Memory B cell (primary cell): Measurements from ENCODE around the gene HORMAD2.

Experiments used
- ATAC-seq: fragments of 150-1000 bp; cut with Tn5 transposase; 2 replicates; pipeline ENCODE4 v1.10.0; 2021; ENCODE audit warnings: low read depth, mild to moderate bottlenecking, moderate library complexity
- DNase-seq, 2 donors: peaks; one replicate each; pipeline ENCODE4 v3.0.0; 2022; ENCODE audit warnings: low spot score in 2 of 2
- H3K27ac Mint-ChIP-seq: one replicate; pipeline ENCODE4 v1.8.0; 2022; ENCODE audit warnings: mild to moderate bottlenecking, moderate library complexity, mixed read lengths
- H3K27me3 Mint-ChIP-seq: one replicate; pipeline ENCODE4 v1.8.0; 2022; ENCODE audit warnings: mixed read lengths
- H3K36me3 Mint-ChIP-seq: one replicate; pipeline ENCODE4 v1.8.0; 2022; ENCODE audit warnings: mild to moderate bottlenecking, mixed read lengths
- H3K4me1 Mint-ChIP-seq: one replicate; pipeline ENCODE4 v1.8.0; 2022; ENCODE audit warnings: mixed read lengths
- H3K4me3 Mint-ChIP-seq: one replicate; pipeline ENCODE4 v1.8.0; 2022; ENCODE audit warnings: mild to moderate bottlenecking, moderate library complexity, mixed read lengths
- H3K9me3 Mint-ChIP-seq: one replicate; pipeline ENCODE4 v1.8.0; 2022; ENCODE audit warnings: mixed read lengths

The HORMAD2 gene

DNA sequence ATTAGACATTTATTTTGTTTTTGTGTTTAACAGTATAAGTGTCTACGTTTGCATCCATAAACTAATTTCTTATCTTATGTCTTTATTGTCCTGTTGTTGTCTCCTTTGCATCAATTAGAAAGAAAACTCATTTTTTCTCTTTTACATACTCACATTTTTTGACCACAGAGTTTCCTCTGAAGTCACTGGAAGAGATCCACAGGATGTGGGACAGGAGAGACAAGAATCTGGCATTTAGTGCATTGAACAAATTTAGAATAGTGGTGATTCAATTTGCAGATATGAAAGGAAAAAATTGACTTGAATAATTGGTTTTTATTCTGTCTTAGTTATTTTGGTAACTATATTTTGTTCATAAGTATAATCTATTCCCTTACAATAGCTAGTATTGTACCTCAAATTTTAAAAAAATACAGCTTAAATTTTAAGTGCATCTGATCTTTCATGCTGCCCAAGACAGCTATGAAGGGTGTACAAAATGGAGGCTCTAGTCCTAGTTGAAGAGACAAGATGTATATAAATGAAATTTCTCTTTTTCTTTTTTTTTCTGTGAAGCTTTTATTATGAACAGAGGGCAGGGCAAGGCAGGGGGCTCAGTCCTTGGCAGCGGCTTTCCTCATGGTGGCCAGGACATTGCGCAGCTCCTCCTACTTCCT lies 24.4 kb downstream of the HORMAD2 start:
- no peak for ATAC-seq

DNA sequence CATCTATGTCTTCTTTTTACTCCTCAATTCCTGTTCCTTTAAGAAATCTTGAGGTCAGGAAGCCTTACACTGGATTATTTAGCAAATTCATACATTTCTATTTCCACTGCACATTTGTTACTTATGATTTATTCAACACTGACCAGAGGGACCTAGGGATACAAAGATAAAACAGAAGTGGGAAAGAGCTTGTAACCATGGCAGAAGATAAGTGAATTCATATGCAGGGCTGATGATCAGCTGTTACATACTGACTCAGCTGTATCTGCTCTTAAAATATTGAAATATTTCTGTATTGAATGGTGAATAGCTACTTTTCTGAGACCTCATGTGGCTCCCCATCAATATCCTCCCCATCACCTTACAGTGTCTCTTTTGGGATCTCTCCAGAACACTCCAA lies 25.2 kb downstream of the HORMAD2 start:
- Mint-ChIP-seq H3K4me1 (peaks cover 5% of the 10 kb centered on the region), H3K4me3 (no peak overlapping the region), H3K36me3 (no peaks in the 10 kb centered on the region), H3K9me3 (no peaks in the 10 kb centered on the region), H3K27ac (no peak overlapping the region), H3K27me3 (peaks cover 5% of the 10 kb centered on the region)
- no peak for DNase-seq
- ATAC-seq: no peak

More for the DNA sequence above, 24.4 kb downstream of the HORMAD2 start:
- Mint-ChIP-seq H3K4me3 (no peak overlapping the region), H3K9me3 (no peaks in the 10 kb centered on the region), H3K4me1 (peaks cover 7% of the 10 kb centered on the region), H3K36me3 (no peaks in the 10 kb centered on the region), H3K27me3 (peaks cover 5% of the 10 kb centered on the region), H3K27ac (no peak overlapping the region)
- no peak for DNase-seq

DNA sequence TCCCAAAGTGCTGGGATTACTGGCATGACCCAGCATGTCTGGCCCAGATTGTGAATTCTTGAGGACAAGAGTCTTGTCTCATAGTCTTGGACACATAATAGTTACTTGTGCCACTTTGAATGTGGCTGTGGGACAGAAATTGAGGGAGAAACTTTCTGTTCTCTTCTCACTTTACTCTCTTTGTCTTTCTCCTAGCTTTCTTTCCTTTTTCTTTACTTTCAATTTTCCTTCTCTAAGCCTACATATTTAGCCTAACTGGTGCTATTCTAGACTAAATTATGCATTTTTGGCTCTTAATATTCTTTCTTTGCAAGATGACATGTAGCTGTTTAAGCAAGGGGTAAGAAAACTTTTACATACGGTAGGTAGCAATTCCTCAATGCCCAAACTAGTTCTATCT lies 33.2 kb downstream of the HORMAD2 start:
- H3K36me3 Mint-ChIP-seq: no peaks in the 10 kb centered on the region
- no peaks in the 10 kb centered on the region for H3K9me3 Mint-ChIP-seq
- no peak overlapping the region for H3K27ac Mint-ChIP-seq
- peaks cover 3% of the 10 kb centered on the region for H3K27me3 Mint-ChIP-seq
- DNase-seq: no peak
- no peak for ATAC-seq
- H3K4me1 Mint-ChIP-seq: peaks cover 2% of the 10 kb centered on the region
- no peak overlapping the region for H3K4me3 Mint-ChIP-seq

DNA sequence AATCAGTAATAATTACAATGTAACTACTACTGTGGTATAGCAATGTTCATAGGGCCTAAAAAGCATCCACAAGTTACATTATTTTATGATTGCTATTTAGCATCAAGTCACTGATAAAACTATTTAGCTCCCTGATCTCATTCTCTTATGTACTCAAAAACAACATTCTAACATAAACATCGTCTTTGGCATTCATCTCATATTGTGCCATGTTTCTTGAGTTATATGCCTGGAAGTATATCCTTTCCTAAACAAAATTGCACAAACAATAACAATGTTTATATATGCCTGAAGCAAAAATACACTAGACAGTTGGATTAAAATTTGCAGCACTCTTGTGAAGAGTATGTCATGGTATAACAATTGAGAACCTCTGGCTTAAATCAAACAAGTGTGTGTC lies 34.1 kb downstream of the HORMAD2 start:
- Mint-ChIP-seq H3K4me1 (no peaks in the 10 kb centered on the region), H3K27ac (no peak overlapping the region), H3K27me3 (peaks cover 2% of the 10 kb centered on the region), H3K9me3 (no peaks in the 10 kb centered on the region), H3K4me3 (no peak overlapping the region), H3K36me3 (no peaks in the 10 kb centered on the region)
- no peak for DNase-seq
- no peak for ATAC-seq

DNA sequence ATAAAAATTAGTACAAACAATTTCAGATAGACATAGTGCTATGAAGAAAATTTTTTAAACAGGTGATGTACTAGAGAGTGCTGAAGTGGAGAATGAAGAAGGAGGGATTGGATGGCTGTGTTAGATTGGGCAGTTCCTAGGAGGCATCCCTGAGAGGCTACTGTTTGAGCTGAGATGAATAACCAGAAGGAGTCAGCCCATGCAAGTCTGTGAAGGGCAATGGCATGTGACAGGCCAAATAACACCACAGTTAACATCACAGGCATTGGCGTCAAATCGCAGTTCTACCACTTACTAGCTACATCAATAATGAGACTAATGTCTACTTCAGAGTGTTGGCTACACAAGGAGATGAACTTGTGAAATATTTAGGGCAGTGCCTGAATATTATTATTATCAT lies 35.4 kb downstream of the HORMAD2 start:
- H3K4me1 Mint-ChIP-seq: no peaks in the 10 kb centered on the region
- H3K27ac Mint-ChIP-seq: no peak overlapping the region
- DNase-seq (no peak), ATAC-seq (no peak)
- no peak overlapping the region for H3K4me3 Mint-ChIP-seq
- H3K36me3 Mint-ChIP-seq: no peaks in the 10 kb centered on the region
- H3K9me3 Mint-ChIP-seq: no peaks in the 10 kb centered on the region
- H3K27me3 Mint-ChIP-seq: peaks cover 4% of the 10 kb centered on the region

DNA sequence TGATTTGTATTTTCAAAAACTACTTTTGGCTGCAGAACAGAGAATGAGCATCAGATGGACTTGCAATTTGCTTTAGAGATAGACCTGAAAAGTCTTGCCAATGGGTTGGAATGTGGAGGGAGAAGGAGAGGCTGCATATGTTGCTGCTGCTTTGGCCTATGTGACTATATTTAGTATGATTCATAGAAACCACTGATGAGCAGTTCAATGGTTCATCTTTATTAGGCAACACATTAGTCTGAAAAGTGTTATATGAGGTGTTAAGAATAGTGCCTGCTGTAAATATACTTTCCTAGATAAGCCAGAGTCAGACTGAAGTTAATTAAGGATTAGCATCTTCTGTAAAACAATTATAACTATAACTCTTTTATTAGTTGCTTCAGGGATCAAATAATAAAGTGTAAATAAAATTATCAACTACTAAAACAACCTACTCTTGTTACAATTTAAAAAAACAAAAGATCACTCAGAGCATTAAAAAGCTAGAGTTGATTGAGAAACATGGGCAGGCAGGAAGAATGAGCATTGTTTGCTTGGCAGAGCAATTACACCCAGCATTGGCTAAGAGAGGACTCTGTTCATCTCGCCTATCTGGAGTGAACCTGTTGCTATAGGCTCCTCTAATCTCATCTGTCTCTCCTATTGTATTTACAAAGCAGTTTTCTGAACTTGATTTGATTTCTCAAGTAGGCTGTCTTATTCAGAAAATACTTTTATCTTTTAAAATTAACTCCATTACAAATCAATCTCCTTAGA lies 36.3 kb downstream of the HORMAD2 start:
- ATAC-seq: no peak
- Mint-ChIP-seq H3K27me3 (peaks cover 4% of the 10 kb centered on the region), H3K36me3 (no peaks in the 10 kb centered on the region), H3K4me3 (no peak overlapping the region), H3K9me3 (no peaks in the 10 kb centered on the region), H3K4me1 (no peaks in the 10 kb centered on the region), H3K27ac (no peak overlapping the region)
- no peak for DNase-seq

DNA sequence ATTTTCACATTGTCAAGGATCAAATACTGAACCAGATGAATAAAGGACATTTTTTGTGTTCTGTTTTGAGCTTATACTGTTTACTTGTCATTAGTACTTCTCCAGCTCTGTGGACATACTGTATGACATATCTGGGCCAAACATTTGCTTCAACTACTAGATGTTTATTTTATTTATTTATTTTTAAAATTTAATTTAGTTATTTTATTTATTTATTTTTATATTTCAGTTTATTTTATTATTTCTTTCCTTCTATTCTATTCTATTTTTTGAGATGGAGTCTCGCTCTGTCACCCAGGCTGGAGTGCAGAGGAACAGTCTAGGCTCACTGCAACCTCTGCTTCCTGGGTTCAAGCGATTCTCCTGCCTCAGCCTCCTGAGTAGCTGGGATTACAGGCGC lies 37.0 kb downstream of the HORMAD2 start:
- Mint-ChIP-seq H3K4me3 (no peak overlapping the region), H3K36me3 (no peaks in the 10 kb centered on the region), H3K4me1 (no peaks in the 10 kb centered on the region), H3K9me3 (no peaks in the 10 kb centered on the region), H3K27ac (no peak overlapping the region), H3K27me3 (peaks cover 6% of the 10 kb centered on the region)
- ATAC-seq: no peak
- no peak for DNase-seq

DNA sequence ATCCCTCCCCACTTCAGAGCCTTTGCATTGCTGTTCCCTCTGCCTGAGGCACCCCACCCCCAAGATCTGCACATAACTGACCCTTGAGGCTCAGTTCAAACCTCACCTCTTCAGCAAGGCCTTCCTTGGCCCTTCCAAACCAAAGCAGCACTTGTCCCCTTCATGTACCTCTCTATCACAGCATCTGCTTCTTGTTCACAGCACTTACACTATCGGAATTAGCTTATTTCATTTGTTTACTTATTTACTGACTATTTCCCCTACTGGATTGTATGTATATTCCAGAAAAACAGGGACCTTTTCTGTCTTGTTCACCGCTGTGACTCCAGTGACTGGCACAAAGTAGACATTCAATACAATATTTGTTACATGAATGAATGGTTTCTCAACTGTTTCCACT lies 38.0 kb downstream of the HORMAD2 start:
- no peaks in the 10 kb centered on the region for H3K36me3 Mint-ChIP-seq
- DNase-seq: no peak
- no peak overlapping the region for H3K4me3 Mint-ChIP-seq
- no peaks in the 10 kb centered on the region for H3K4me1 Mint-ChIP-seq
- peaks cover 4% of the 10 kb centered on the region for H3K27me3 Mint-ChIP-seq
- no peak overlapping the region for H3K27ac Mint-ChIP-seq
- no peak for ATAC-seq
- H3K9me3 Mint-ChIP-seq: no peaks in the 10 kb centered on the region

DNA sequence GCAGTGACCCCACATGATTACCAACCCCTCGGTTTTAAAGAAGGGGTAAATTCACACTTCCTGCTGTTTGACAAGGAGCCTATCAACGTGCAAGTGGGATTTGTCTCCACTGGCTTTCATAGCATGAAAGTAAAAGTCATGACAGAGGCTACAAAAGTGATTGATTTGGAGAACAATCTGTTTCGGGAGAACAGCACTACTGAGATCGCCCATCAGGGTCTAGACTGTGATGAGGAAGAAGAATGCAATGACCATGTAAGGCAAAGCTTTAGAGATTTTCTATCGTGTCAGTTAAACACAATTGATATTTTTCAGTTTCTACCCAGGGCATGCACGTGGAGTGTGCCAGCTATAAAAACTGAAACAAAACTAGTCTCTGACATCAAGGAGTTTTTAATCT lies 41.7 kb downstream of the HORMAD2 start:
- Mint-ChIP-seq H3K4me1 (no peaks in the 10 kb centered on the region), H3K27ac (no peak overlapping the region), H3K9me3 (no peaks in the 10 kb centered on the region), H3K4me3 (no peak overlapping the region), H3K36me3 (no peaks in the 10 kb centered on the region), H3K27me3 (peaks cover 6% of the 10 kb centered on the region)
- ATAC-seq (no peak), DNase-seq (no peak)

DNA sequence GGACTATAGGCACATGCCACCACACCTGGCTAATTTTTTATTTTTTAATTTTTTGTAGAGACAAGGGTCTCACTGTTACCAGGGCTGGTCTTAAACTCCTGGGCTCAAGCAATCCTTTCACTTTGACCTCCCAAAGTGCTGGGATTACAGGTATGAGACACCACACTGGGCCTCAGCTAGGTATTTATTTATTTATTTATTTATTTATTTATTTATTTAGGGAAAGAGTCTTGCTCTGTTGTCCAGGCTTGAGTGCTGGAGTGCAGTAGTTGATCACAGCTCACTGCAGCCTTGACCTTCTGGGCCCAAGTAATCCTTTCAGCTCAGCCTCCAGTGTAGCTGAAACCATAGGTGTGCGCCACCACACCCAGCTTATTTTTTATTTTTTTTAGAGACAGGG lies 43.2 kb downstream of the HORMAD2 start:
- no peak for DNase-seq
- Mint-ChIP-seq H3K4me1 (no peaks in the 10 kb centered on the region), H3K27ac (no peak overlapping the region)

DNA sequence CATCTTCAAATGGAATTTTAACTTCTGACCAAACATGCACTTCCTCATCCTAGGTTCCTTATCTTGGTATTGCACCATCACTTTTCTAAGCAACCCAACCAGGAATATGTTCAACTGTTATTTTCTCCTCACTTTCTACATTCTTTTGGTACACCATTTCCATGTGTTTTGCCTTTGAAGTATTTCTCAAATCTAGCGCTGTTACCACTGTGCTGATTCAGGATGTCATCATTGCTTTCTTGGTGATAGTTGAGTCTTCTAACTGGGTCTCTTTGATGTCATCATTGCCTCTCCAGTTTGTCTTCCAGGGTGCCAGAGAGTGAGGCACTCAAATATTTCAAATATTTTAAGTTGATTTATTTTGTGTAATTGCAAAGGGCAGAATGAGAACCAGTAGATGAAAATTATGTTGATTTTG lies 47.5 kb downstream of the HORMAD2 start:
- ATAC-seq: no peak
- Mint-ChIP-seq H3K36me3 (no peaks in the 10 kb centered on the region), H3K27ac (no peak overlapping the region), H3K4me3 (no peak overlapping the region), H3K27me3 (peaks cover 7% of the 10 kb centered on the region), H3K9me3 (no peaks in the 10 kb centered on the region), H3K4me1 (no peaks in the 10 kb centered on the region)
- no peak for DNase-seq

More for the DNA sequence above, 43.2 kb downstream of the HORMAD2 start:
- H3K27me3 Mint-ChIP-seq: peaks cover 7% of the 10 kb centered on the region
- H3K9me3 Mint-ChIP-seq: no peaks in the 10 kb centered on the region
- no peak overlapping the region for H3K4me3 Mint-ChIP-seq
- no peak for ATAC-seq
- H3K36me3 Mint-ChIP-seq: no peaks in the 10 kb centered on the region

DNA sequence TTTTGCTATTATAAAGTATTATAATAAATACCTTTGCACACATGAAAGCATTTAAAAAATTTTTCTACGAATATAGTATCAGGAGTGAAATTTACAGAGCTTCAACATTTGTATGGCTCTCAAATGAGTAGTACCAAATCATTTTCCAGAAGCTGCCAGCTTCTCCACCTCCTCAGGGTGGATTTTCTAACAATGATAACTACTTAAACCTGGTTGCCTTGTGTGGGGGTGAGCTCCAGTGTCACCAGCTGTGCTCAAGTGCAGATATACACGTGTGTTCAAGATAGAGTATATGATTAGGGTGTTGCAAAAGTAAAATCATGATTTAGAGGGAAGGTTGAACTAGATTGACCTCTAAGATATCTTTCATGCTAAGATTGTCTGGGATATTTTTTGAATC lies 48.2 kb downstream of the HORMAD2 start:
- Mint-ChIP-seq H3K9me3 (no peaks in the 10 kb centered on the region), H3K36me3 (no peaks in the 10 kb centered on the region), H3K27ac (no peak overlapping the region), H3K4me1 (no peaks in the 10 kb centered on the region), H3K4me3 (no peak overlapping the region), H3K27me3 (peaks cover 7% of the 10 kb centered on the region)
- ATAC-seq (no peak), DNase-seq (no peak)

DNA sequence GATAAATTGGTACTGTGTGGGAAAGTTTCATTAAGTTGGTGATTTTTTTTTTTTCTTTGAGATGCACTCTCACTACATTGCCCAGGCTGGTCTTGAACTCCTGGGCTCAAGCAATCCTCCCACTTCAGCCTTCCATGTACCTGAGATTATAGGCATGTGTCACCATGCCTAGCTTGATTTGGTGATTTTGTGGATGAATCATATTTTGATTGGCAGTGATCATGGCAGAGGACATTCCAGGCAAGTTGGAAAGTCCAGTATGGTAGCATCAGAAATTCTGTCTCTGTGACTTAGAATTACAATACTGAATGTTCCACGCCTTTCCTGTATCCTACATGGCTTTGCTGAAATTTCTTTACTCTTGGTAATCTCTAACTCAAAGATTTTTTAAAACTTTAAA lies 49.4 kb downstream of the HORMAD2 start:
- no peak for ATAC-seq
- DNase-seq: no peak
- no peaks in the 10 kb centered on the region for H3K36me3 Mint-ChIP-seq
- H3K27ac Mint-ChIP-seq: no peak overlapping the region
- peaks cover 5% of the 10 kb centered on the region for H3K27me3 Mint-ChIP-seq
- no peaks in the 10 kb centered on the region for H3K9me3 Mint-ChIP-seq
- H3K4me1 Mint-ChIP-seq: no peaks in the 10 kb centered on the region
- H3K4me3 Mint-ChIP-seq: no peak overlapping the region

DNA sequence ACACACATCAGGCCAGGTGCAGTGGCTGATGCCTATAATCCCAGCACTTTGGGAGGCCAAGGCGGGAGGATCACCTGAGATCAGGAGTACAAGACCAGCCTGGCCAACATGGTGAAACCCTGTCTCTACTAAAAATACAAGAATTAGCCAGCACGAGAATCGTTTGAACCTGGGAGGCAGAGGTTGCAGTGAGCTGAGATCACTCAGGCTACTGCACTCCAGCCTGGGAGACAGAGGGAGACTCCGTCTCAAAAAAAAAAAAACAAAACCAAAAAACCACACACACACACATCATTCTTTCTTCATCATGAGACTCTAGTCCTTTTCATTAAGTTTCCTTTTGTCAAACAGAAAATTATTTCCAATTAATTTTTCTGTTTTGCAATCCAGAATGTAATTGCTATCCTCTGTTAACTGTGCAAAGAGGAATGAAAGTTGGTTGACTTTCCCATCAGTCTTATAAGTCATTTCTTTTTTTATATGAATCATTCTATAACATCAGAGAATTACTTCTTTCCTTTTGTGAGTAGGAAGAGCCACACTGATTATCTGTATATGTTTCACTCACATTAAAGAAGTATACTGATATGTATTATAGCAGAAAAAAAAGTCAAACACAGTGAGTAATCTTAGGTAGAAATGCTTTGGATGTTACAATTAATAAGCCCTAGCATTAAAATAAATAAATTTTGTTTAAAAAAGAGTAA lies 52.2 kb downstream of the HORMAD2 start:
- DNase-seq (no peak), ATAC-seq (no peak)
- Mint-ChIP-seq H3K9me3 (no peaks in the 10 kb centered on the region), H3K4me3 (no peak overlapping the region), H3K36me3 (no peaks in the 10 kb centered on the region), H3K4me1 (no peaks in the 10 kb centered on the region), H3K27me3 (peaks cover 5% of the 10 kb centered on the region), H3K27ac (no peak overlapping the region)
